ENCODE results near the gene LST1.

Gene LST1

GRCh38 chr6:31560697-31561058, 25.4 kb upstream of the LST1 start:
- no peak for DNase-seq

- DNase-seq, result peak; percentile 47 to 51
Observed at GRCh38 chr6:31567531-31568370, 18.3 kb upstream of the LST1 start.

- DNase-seq, result peak; percentile 81 to 87
Observed at GRCh38 chr6:31568537-31568961, 17.5 kb upstream of the LST1 start.

- no peak for DNase-seq
Observed at GRCh38 chr6:31569861-31570536, 16.1 kb upstream of the LST1 start.

GRCh38 chr6:31572041-31572911, 13.8 kb upstream of the LST1 start, which contains the start of gene LTA:
LTA (plus strand) TSS chr6:31572289; CDS start chr6:31572743, 454 bp downstream.
- DNase-seq, result peak; percentile 78 to 81

GRCh38 chr6:31573239-31574105, 12.6 kb upstream of the LST1 start:
- DNase-seq, result no peak

- no peak for DNase-seq
Observed at GRCh38 chr6:31574106-31575061, 11.7 kb upstream of the LST1 start.

GRCh38 chr6:31575335-31575901, 10.7 kb upstream of the LST1 start, which contains the start of gene TNF:
TNF (plus strand) TSS chr6:31575565; CDS start chr6:31575742, 177 bp downstream.
- peak; percentile 90 to 93 for DNase-seq

GRCh38 chr6:31575952-31576685, 10.0 kb upstream of the LST1 start:
- no peak for DNase-seq

- DNase-seq, result peak; percentile 51 to 67
Observed at GRCh38 chr6:31576897-31577578, 9.0 kb upstream of the LST1 start.

- DNase-seq, result no peak
Observed at GRCh38 chr6:31577579-31577966, 8.5 kb upstream of the LST1 start.

GRCh38 chr6:31578184-31579118, 7.6 kb upstream of the LST1 start:
- DNase-seq, result peak in 1 of 2 donors; percentile 36

GRCh38 chr6:31579119-31579505, 7.0 kb upstream of the LST1 start:
- DNase-seq, result no peak

GRCh38 chr6:31579546-31580437, 6.3 kb upstream of the LST1 start:
- DNase-seq, result peak in 1 of 2 donors; percentile 39

GRCh38 chr6:31580438-31580740, 5.7 kb upstream of the LST1 start:
- DNase-seq, result no peak

GRCh38 chr6:31580807-31581433, 5.2 kb upstream of the LST1 start:
- DNase-seq, result peak; percentile 88 to 89

All from CD4-positive, alpha-beta T cell treated with Interleukin-1 beta for 1 hour (primary cell).